Activated CD4-positive, alpha-beta memory T cell treated with anti-CD3 and anti-CD28 coated beads, Interleukin-2, amount 10 ng/mL, durations not matched to agents 7 days and 5 days (primary cell): ENCODE results near the gene EFS. TPM values are rescaled to one million over a fixed set of nuclear protein-coding genes. Genes with fewer than 3 reads are reported as not detected.

Source experiments
- CTCF ChIA-PET: fragments of 350-600 bp; sonication (Branson Sonifier 250); formaldehyde crosslinking; loops from one replicate; lab custom pipeline; 2021; ENCODE audit warnings: antibody characterized with exemption, inconsistent platforms; lab: Charles Lee
- POLR2A ChIA-PET: fragments of 350-600 bp; sonication (Branson Sonifier 250); formaldehyde crosslinking; loops from one replicate; lab custom pipeline; 2021; ENCODE audit warnings: antibody characterized with exemption; lab: Charles Lee
- DNase-seq: peaks from one replicate; pipeline ENCODE4 v3.0.0-alpha.2; 2020
- H3K27ac Mint-ChIP-seq: one replicate; pipeline ENCODE4 v1.8.0; 2021; ENCODE audit warnings: mild to moderate bottlenecking, mixed read lengths
- H3K27me3 Mint-ChIP-seq: one replicate; pipeline ENCODE4 v1.8.0; 2021; ENCODE audit warnings: mixed read lengths
- H3K36me3 Mint-ChIP-seq: one replicate; pipeline ENCODE4 v1.8.0; 2021; ENCODE audit warnings: low read depth, mixed read lengths
- H3K4me1 Mint-ChIP-seq: one replicate; pipeline ENCODE4 v1.8.0; 2021; ENCODE audit warnings: mixed read lengths
- H3K4me3 Mint-ChIP-seq: one replicate; pipeline ENCODE4 v1.8.0; 2021; ENCODE audit warnings: mild to moderate bottlenecking, mixed read lengths
- H3K9me3 Mint-ChIP-seq: one replicate; pipeline ENCODE4 v1.8.0; 2021; ENCODE audit warnings: mixed read lengths
- total RNA-seq, 2 experiments: library from RNA; stranded (reverse); gene quantifications; one replicate each; pipeline ENCODE4 v1.2.3, GENCODE V29; 2021

The EFS gene, protein sequence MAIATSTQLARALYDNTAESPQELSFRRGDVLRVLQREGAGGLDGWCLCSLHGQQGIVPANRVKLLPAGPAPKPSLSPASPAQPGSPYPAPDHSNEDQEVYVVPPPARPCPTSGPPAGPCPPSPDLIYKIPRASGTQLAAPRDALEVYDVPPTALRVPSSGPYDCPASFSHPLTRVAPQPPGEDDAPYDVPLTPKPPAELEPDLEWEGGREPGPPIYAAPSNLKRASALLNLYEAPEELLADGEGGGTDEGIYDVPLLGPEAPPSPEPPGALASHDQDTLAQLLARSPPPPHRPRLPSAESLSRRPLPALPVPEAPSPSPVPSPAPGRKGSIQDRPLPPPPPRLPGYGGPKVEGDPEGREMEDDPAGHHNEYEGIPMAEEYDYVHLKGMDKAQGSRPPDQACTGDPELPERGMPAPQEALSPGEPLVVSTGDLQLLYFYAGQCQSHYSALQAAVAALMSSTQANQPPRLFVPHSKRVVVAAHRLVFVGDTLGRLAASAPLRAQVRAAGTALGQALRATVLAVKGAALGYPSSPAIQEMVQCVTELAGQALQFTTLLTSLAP
- not detected for total RNA-seq

DNA sequence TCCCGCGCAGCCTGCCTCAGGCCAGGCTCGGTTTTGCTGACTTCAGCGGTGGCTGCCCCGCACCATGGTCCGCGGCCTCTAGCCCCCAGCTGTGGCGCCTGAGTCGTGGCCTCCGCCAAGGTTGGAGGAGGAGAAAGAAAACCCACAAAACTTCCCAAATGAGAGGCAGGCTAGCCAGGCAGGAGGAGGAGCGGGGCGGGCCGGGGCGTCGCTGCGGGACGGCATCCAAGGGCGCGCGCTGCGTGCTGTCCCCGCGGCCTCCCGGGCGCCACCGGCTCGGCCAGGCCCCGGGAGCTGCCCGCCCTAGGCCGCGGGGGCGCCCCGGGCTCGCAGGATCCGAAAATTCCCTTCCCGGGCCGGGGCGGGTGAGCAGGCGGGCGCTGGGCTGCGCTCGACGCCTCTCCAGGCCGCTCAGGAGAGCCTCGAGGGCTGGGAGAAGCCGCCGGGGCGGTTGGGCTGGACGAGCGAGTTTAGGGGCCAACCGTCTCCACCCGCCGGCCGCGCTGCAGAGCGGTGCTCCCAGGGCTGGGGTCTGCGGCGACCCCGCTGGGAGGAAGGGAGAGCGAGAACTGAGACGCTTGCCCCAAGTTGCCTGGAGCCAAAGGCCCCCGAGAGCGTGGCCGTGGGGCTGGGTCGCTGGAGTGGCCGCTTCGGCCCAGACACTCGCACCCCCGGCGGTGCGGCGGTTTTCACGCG, at the start of gene EFS:
Gene EFS, minus strand, starts transcription at position 137 of the 696 bp plus-strand sequence. CDS start 147 bp downstream, outside the sequence.
- CTCF ChIA-PET, result interaction anchor here (1.1 kb wide), 1 partner anchor 15 kb away, joined by 3 read pairs; no protein-coding TSS in a partner anchor
- H3K4me3 Mint-ChIP-seq, result no peak within 1 kb of the TSS
- POLR2A ChIA-PET, result no interaction called here

DNA sequence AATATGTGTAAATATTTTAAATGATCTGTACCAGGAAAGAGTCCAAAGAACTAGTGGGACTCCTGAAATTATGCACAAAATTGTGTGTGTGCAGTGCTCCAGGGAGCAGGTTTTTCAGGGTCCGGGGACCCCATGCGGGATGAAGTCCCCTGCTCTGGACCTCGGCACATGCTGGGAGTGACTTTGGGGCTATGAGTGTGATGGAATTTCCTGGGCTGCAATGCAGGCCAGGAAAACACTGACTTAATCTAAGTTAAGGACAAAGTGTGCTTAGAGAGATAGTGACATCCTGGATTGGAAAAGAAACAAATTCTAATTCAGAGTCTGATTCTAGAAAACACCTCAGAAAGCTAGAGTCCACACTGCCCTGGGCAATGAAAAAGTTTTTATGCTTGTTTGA, 49.3 kb upstream of the EFS start:
- Mint-ChIP-seq H3K4me1 (peaks cover 1% of the 10 kb centered on the region), H3K4me3 (no peak overlapping the region), H3K27ac (no peak overlapping the region), H3K9me3 (no peaks in the 10 kb centered on the region), H3K36me3 (no peaks in the 10 kb centered on the region), H3K27me3 (no peaks in the 10 kb centered on the region)
- ChIA-PET POLR2A (no interaction called here), CTCF (no interaction called here)
- DNase-seq, result no peak

More for the DNA sequence above, at the start of gene EFS:
- no peak within 1 kb of the TSS for H3K27ac Mint-ChIP-seq
- no peaks in the 10 kb centered on the region for H3K9me3 Mint-ChIP-seq
- peaks cover 3% of the 10 kb centered on the region for H3K4me1 Mint-ChIP-seq
- no peak for DNase-seq
- peaks cover 38% of the 10 kb centered on the region for H3K27me3 Mint-ChIP-seq
- H3K36me3 Mint-ChIP-seq, result no peaks in the 10 kb centered on the region

DNA sequence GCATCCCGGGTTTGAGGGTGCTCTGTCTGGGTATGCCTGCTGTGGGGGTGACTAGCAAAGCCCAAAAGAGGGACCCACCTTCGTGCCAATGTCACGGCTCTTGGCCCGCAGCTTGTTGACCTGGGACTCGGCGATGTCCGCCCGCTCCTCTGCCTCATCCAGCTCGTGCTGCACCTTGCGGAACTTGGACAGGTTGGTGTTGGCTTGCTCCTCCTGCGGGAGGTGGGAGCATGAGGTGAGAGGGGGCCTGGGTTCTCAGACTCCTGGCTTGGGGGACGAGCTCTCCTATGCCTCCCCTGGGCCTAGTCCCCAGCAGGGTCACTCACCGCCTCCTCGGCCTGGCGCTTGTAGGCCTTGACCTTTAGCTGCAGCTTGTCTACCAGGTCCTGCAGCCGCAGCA, 48.7 kb upstream of the EFS start:
- no peaks in the 10 kb centered on the region for H3K9me3 Mint-ChIP-seq
- ChIA-PET POLR2A (no interaction called here), CTCF (no interaction called here)
- H3K4me3 Mint-ChIP-seq, result no peak overlapping the region
- H3K27me3 Mint-ChIP-seq, result no peaks in the 10 kb centered on the region
- peaks cover 1% of the 10 kb centered on the region for H3K4me1 Mint-ChIP-seq
- H3K27ac Mint-ChIP-seq, result no peak overlapping the region
- H3K36me3 Mint-ChIP-seq, result no peaks in the 10 kb centered on the region
- DNase-seq, result no peak

DNA sequence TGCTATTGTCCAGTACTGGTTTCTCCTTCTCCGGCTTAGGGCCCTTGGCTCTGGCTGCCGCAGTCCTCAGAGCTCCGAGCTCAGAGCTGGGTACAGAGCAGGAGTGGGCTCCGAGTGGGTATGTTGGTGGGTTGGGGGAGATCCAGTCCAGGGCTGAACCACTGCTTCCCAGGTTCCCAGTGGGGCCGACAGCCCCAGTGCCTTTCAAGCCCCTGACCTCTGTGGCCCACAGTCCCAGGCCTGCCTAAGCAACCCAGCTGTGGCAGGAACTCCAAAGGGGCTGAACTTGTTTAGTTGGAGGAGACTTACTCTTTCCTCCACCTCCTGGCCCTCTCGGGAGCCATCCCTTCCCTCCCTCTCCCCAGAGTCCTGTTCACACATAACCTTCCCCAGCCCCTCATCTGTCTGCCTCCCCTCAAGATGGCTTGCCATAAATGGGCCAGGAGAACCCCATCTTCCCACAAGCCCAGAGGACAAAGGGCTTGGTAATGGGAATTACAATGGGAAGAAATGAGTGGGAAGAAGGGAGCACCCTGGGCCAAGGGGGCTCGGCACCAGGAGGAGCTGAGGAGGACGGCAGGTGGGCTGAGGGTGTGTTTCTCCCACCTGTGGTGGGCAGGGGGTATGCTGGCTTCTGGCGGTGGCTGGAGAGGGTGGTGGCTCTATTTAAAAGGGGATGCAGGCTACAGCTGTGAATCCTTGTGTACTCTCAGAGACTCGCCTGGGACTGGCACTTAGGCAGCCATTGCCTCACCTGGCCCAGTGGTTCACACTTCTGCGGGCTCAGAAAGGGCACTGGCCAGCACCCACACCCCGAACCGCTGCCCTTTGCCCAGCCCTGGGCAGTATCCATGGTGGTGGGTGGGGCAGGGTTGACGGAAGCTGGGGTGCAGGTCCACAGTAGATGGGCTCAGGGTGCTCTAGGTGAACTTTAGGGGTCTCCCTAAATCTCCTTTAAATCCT, 46.9 kb upstream of the EFS start:
- Mint-ChIP-seq H3K27ac (no peak overlapping the region), H3K4me3 (no peak overlapping the region), H3K9me3 (no peaks in the 10 kb centered on the region), H3K27me3 (peaks cover 2% of the 10 kb centered on the region), H3K4me1 (peaks cover 1% of the 10 kb centered on the region), H3K36me3 (no peaks in the 10 kb centered on the region)
- DNase-seq, result no peak
- CTCF ChIA-PET, result no interaction called here
- POLR2A ChIA-PET, result no interaction called here

DNA sequence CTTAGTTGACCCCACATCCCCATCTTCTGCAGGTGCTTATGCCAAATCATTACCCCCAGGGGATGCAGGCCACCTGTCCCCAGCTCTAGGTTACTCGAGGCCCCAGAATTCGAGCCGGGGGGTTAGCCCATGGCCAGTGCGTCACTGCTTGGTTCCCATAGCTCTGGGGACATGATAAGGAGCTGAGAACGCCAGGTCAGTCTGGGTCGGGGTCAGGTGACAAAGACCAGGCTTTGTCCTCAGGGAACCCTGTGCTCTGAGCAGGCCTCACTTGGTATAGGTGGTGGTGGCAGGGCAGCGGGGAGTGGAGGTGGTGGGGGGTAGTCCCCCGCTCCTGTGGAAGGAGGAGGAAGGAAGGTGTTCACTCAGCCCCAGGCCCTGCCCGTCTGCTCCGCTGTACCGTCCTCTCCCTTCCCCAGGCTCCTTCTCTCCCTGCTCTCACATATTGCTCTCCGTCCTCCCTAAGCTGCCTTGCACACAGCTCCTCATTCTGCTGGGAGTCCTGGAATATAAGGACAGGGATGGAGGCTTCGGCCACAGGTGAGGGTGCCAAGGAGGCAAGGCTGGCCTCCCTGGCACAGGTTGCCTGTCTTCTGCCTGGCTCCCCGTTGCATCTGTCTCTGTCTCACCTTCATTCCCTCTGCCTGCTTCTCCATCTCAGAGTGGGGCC, 45.1 kb upstream of the EFS start:
- CTCF ChIA-PET, result no interaction called here
- Mint-ChIP-seq H3K27ac (no peak overlapping the region), H3K4me3 (no peak overlapping the region), H3K9me3 (no peaks in the 10 kb centered on the region), H3K27me3 (peaks cover 2% of the 10 kb centered on the region), H3K36me3 (no peaks in the 10 kb centered on the region), H3K4me1 (peaks cover 1% of the 10 kb centered on the region)
- POLR2A ChIA-PET, result no interaction called here
- no peak for DNase-seq

DNA sequence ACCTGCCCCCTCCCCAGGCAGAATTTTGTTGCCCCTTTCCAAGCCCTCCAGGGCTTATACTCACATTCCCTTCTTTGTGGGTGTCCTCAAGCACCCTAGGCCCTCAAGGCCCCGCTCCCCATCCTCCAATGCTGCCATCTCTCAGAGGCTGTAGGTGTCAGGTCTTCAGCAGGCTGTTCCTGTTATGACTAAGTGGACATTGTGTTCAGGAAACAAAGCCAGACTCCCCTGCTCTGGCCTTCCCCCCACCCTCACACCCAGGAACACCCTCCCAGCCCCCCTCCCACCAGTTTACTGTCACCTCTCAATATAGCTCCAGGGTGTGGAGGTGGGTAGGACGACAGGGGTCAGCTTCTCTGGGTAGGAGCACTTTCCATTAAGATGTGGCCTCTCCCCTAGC, 44.5 kb upstream of the EFS start:
- ChIA-PET CTCF (no interaction called here), POLR2A (no interaction called here)
- no peaks in the 10 kb centered on the region for H3K36me3 Mint-ChIP-seq
- DNase-seq, result no peak
- no peaks in the 10 kb centered on the region for H3K9me3 Mint-ChIP-seq
- peaks cover 1% of the 10 kb centered on the region for H3K4me1 Mint-ChIP-seq
- H3K27ac Mint-ChIP-seq, result no peak overlapping the region
- no peak overlapping the region for H3K4me3 Mint-ChIP-seq
- peaks cover 2% of the 10 kb centered on the region for H3K27me3 Mint-ChIP-seq

DNA sequence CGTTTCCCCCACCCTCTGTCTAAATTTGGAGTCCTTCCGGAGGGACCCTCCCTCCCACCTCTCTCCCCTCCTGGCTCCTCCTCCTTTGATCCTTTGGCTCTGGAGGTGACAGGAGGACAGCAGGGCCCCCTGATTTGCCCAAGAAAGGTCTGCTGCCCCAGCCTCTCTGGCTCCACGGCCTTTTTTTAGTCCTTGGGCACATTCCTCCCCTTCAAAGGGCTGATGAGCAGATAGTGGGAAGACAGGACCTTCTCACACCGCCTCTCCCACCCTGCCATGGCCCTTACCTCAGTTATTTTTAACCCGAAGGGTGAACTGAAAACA, 43.3 kb upstream of the EFS start:
- Mint-ChIP-seq H3K27me3 (peaks cover 2% of the 10 kb centered on the region), H3K27ac (no peak overlapping the region), H3K4me3 (no peak overlapping the region), H3K4me1 (peaks cover 1% of the 10 kb centered on the region), H3K36me3 (no peaks in the 10 kb centered on the region), H3K9me3 (no peaks in the 10 kb centered on the region)
- DNase-seq, result no peak
- POLR2A ChIA-PET, result no interaction called here
- CTCF ChIA-PET, result no interaction called here

DNA sequence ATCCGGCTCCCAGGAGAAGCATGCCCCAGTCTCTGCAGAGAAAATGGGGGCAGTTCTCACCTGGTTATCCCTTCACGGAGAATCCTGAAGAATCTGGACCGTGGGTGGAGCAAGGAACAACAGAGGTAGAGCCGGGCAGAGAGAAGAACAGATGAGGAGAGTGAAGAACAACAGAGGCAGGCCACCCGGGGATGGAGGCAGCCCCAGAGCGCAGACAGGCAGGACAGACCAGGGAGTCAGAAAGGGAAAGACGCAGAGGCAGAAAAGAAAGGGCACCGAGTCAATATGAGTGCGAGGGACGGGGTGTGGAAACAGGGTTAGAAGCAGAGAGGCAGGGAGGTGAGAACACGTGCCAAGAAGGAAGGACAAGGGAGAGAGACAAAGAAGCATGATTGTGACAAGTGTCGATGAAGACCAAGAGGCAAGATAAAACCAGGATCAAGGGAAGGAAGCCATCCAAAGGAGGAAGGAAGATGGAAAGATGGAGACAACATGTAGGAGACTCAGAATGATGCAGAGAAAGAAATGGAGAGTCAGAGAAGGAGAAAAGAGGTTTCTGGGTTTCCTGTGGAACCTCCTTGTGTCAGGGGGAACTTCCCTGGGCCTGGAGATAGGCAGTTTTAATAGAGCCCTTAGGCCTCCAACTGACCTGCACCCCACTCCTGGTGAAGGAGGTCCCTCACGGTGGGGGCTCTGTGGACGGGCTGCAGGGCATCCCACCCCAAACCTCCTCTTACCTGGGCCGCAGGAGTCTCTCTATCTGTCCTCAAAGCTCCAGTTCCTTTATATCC, 42.7 kb upstream of the EFS start, which contains the start of gene MYH6:
Gene MYH6, minus strand, starts transcription at position 758 of the 791 bp plus-strand sequence. CDS start 1,050 bp downstream, outside the sequence.
- Mint-ChIP-seq H3K4me3 (no peak within 1 kb of the TSS), H3K27ac (no peak within 1 kb of the TSS), H3K36me3 (no peaks in the 10 kb centered on the region), H3K4me1 (peaks cover 1% of the 10 kb centered on the region), H3K9me3 (no peaks in the 10 kb centered on the region), H3K27me3 (peaks cover 2% of the 10 kb centered on the region)
- ChIA-PET POLR2A (no interaction called here), CTCF (no interaction called here)
- DNase-seq, result no peak

DNA sequence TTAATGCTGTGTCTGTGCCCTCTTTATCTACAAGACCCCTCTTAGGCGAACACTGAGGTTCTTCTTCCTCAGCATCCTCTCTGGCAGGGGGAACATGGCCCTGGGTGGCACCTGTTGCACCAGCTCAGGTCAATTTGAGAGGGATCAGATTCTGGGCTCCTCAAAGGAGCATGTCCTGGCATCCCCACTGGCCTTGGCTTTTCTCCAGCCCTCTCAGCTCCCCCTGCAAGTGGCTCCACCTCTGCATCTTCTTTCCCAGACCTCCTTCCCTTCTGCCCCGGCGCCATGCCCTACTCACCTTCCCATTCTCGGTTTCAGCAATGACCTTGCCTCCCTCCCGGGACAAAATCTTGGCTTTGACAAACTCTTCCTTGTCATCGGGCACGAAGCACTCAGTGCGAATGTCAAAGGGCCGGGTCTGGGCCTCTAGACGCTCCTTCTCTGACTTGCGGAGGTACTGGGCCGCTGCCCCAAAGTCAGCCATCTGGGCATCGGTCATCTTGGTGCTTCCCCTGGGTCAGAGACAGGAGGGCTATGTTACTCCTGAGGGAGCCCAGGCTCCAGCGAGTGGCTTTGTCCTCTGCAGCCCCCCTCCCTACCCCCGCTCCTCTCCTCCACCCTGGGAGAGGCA, 41.9 kb upstream of the EFS start:
- DNase-seq, result no peak
- no peaks in the 10 kb centered on the region for H3K9me3 Mint-ChIP-seq
- ChIA-PET CTCF (no interaction called here), POLR2A (no interaction called here)
- no peak overlapping the region for H3K4me3 Mint-ChIP-seq
- no peaks in the 10 kb centered on the region for H3K36me3 Mint-ChIP-seq
- H3K27me3 Mint-ChIP-seq, result peaks cover 2% of the 10 kb centered on the region
- no peak overlapping the region for H3K27ac Mint-ChIP-seq
- peaks cover 1% of the 10 kb centered on the region for H3K4me1 Mint-ChIP-seq

DNA sequence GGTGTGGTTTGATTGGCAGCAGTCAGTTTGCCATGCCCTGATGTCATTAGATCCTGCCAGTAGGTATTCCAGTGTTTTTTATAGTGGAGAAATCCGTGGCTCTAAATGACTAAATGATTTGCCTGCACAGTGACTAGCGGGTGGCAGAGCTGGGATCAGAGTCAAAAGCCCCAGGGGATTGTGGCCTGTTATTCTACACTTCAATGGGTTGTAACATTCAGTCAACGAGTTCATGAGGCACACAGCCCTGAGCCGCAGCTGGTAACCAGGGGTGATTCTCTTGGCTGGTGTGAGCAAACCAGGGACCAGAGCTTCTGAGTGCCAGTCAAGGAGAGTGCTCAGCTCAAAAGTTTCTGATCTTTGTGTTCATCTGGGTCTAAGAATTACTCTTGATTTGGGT, 41.3 kb upstream of the EFS start:
- POLR2A ChIA-PET, result no interaction called here
- H3K4me3 Mint-ChIP-seq, result no peak overlapping the region
- no peaks in the 10 kb centered on the region for H3K9me3 Mint-ChIP-seq
- H3K27me3 Mint-ChIP-seq, result peaks cover 2% of the 10 kb centered on the region
- H3K36me3 Mint-ChIP-seq, result no peaks in the 10 kb centered on the region
- no peak overlapping the region for H3K27ac Mint-ChIP-seq
- no peak for DNase-seq
- H3K4me1 Mint-ChIP-seq, result peaks cover 1% of the 10 kb centered on the region
- CTCF ChIA-PET, result no interaction called here

DNA sequence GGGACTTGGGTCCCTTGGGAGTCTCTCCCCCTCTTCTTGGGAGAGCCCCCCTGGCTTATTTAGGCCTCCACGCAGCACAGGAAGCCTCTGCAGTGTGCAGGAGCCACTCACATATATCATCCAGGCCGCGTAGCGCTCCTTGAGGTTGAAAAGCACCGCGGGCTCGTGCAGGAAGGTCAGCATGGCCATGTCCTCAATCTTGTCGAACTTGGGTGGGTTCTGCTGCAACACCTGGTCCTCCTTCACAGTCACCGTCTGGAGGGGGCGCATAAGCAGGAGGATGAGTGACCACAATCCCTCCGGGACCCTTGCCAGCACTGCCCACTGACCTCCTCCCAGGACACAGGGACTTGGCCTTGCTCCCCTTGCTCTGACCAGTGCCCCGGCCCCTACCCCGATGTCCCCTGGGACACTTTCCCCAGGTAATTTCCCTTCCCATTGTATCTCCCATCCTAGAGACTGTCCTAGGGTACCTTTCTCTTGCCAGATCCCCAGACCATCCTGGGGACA, 40.6 kb upstream of the EFS start:
- CTCF ChIA-PET, result no interaction called here
- H3K9me3 Mint-ChIP-seq, result no peaks in the 10 kb centered on the region
- H3K36me3 Mint-ChIP-seq, result no peaks in the 10 kb centered on the region
- no peak for DNase-seq
- peaks cover 1% of the 10 kb centered on the region for H3K4me1 Mint-ChIP-seq
- peaks cover 2% of the 10 kb centered on the region for H3K27me3 Mint-ChIP-seq
- H3K27ac Mint-ChIP-seq, result no peak overlapping the region
- POLR2A ChIA-PET, result no interaction called here
- H3K4me3 Mint-ChIP-seq, result no peak overlapping the region
